Effector memory CD4-positive, alpha-beta T cell (primary cell): ENCODE results near the gene CEACAM18.
"Not testable (repeated sequence)": the region's sequence is repeated elsewhere in the genome, so short reads cannot be mapped to it uniquely, and the experiment has no call there.

Experiments
- DNase-seq, 3 donors: peaks; one replicate each; pipeline ENCODE4 v3.0.0-alpha.2; 2020
- H3K27ac ChIP-seq: 2 replicates; pipeline ENCODE4 v1.7.0; 2013; ENCODE audit warnings: mild to moderate bottlenecking, low read length, moderate library complexity; ENCODE audit not compliant: insufficient read depth, poor library complexity, severe bottlenecking
- H3K27me3 ChIP-seq: replicated peaks from 2 replicates; pipeline ENCODE4 v1.7.0; 2013; ENCODE audit warnings: mild to moderate bottlenecking, low read length; ENCODE audit not compliant: insufficient read depth, control insufficient read depth, poor library complexity, severe bottlenecking
- H3K36me3 ChIP-seq: 2 replicates; pipeline ENCODE4 v1.7.0; 2013; ENCODE audit warnings: mild to moderate bottlenecking, low read length, moderate library complexity; ENCODE audit not compliant: control insufficient read depth, insufficient read depth
- H3K4me1 ChIP-seq: 2 replicates; pipeline ENCODE4 v1.7.0; 2013; ENCODE audit warnings: low read length, mild to moderate bottlenecking; ENCODE audit not compliant: control insufficient read depth, insufficient read depth, poor library complexity, severe bottlenecking
- H3K4me3 ChIP-seq: 2 replicates; pipeline ENCODE4 v1.7.0; 2013; ENCODE audit warnings: low read length, low read depth, mild to moderate bottlenecking; ENCODE audit not compliant: insufficient read depth, poor library complexity, severe bottlenecking
- H3K9me3 ChIP-seq: 2 replicates; pipeline ENCODE4 v1.7.0; 2013; ENCODE audit warnings: mild to moderate bottlenecking, low read length, moderate library complexity; ENCODE audit not compliant: control insufficient read depth

Gene CEACAM18

DNA sequence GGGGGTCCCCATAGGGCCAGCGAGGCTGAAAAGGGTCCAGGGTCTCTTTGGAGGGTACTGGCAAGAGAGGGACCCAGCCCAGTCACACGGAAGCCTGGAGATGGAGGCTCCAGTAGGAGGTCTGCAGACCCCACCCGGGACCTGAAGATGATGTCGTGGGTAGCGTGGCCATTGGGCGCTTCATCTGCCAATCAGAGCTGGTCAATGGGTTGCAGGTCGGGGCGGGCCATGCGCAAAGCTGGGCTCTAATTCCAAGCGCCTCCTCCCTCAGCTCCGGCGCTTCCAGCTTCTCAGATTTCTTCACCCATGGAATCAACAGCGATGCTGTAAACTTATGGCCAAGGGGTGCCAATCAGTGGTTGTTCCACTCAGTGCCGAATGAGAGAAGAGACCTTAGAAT lies 12.3 kb downstream of the CEACAM18 start:
- Histone ChIP-seq H3K27ac (no peak overlapping the region), H3K27me3 (no peaks in the 10 kb centered on the region), H3K4me3 (no peak overlapping the region), H3K9me3 (no peaks in the 10 kb centered on the region), H3K36me3 (no peaks in the 10 kb centered on the region), H3K4me1 (no peaks in the 10 kb centered on the region)
- no peak for DNase-seq

DNA sequence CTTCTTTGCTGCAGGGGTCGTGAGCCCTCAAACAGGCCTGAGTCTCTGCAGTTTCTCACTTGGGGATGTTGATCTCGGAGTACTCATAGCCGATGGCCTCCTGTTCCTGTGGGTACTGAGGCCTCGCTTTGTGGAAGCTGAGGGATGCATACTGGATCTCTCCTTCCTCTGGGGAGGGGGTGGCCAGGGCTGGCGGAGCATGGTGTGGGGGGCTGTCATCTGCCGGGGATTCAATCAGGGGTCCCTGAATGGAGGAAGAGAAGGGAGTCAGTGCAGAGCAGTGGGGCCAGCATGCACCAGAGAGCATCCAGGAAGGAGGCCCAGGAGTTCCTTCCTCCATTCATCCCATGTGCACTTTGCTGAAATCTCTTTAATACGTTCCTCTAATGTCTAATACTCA lies 13.2 kb downstream of the CEACAM18 start:
- no peak for DNase-seq
- Histone ChIP-seq H3K9me3 (no peaks in the 10 kb centered on the region), H3K4me3 (no peak overlapping the region), H3K27ac (no peak overlapping the region), H3K36me3 (no peaks in the 10 kb centered on the region), H3K27me3 (no peaks in the 10 kb centered on the region), H3K4me1 (no peaks in the 10 kb centered on the region)

- Histone ChIP-seq H3K27me3 (no peaks in the 10 kb centered on the region), H3K4me1 (no peaks in the 10 kb centered on the region), H3K36me3 (no peaks in the 10 kb centered on the region), H3K9me3 (no peaks in the 10 kb centered on the region), H3K27ac (no peak overlapping the region), H3K4me3 (no peak overlapping the region)
- no peak for DNase-seq
These were observed 15.4 kb downstream of the CEACAM18 start for GRCh38 chr19:51493776-51494175.

GRCh38 chr19:51497666-51498065 lies 19.3 kb downstream of the CEACAM18 start:
- Histone ChIP-seq H3K27ac (no peak overlapping the region), H3K27me3 (no peaks in the 10 kb centered on the region), H3K4me1 (no peaks in the 10 kb centered on the region), H3K4me3 (no peak overlapping the region), H3K36me3 (no peaks in the 10 kb centered on the region), H3K9me3 (no peaks in the 10 kb centered on the region)
- DNase-seq = no peak

DNA sequence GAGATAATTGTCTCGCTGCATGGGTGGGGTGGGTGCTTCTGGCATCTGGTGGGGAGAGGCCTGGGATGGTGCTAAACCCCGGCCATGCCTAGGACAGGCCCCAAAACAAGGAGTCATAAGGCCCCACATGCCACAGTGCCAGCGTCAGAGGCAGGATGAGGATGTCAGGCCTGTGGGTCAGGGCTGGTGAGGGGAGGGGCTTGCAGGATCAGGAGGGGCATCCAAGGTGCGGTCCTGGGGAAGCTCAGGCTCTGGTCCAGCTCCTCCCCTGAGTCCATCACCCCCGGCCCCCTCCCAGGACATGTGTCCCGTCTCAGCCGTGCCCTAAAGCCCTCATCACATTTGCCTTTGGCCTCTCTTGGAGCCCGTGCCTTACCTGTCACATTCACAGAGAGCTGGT lies 22.6 kb downstream of the CEACAM18 start:
- H3K9me3 ChIP-seq, H3K4me1 ChIP-seq, H3K4me3 ChIP-seq, H3K27me3 ChIP-seq, H3K36me3 ChIP-seq, DNase-seq, H3K27ac ChIP-seq: not testable (repeated sequence)

DNA sequence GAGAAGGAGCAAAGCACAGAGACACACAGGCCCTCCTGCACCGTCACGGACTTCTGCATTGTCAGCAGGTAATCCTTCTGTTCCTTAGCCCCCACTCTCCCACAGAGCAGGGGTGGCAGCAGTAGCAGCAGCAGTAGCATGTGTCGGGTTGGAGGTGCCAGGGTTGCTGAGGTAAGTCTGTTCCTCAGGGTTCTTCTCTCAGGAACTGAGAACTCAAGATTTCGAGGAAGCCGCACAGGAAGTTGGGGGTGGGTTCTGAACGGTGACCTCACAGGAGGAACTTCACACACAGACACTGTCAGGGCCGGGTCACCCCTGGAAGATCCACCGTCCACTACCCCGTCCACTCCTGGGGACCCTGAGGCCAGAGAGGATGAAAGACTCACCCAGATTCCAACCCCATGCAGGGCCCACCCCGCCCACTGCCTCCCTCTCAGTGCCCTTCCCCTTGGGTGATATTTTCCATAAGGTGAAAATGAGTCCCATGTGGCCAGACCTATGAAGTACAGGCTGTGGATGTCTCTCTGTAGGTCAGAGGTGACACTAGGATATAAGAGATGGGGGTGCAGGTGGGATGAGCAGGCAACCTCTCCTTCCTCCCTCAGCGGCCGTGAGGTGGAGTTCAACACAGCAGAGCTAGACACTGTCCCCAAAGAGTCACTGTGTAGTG lies 23.4 kb downstream of the CEACAM18 start, which contains the start of gene SIGLEC12:
SIGLEC12 (minus strand) TSS at position 207 of the 670 bp plus-strand sequence; CDS start at position 140, 67 bp downstream.
- Histone ChIP-seq H3K4me3 (no peak within 1 kb of the TSS), H3K27ac (no peak within 1 kb of the TSS), H3K36me3 (no peaks in the 10 kb centered on the region), H3K4me1 (no peaks in the 10 kb centered on the region), H3K27me3 (no peaks in the 10 kb centered on the region), H3K9me3 (no peaks in the 10 kb centered on the region)
- no peak for DNase-seq

DNA sequence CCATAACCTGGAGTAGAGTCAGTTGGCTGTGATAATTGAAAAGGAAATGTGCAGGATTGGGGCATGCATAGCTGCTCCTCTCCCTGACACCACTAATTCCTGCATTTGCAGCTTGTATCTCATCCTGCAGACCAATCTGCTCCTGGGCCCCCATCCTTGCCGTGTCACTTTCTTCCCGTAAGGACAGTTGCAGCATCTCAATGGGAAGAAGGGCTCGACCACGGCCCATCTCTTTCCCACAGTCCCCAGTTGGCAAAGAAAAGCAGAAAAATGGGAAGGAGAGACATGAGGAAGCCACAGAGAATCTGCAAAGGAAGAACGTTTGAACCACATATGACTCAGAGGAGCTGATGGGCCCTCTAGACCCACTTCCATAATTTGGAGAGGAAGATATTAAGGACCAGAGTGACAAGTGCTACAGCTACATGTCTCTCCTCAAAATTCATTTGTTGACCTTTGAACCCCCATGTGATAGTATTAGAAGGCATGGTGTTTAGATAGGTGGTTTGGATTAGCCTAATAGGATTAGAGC lies 25.0 kb downstream of the CEACAM18 start:
- no peaks in the 10 kb centered on the region for H3K27me3 ChIP-seq
- no peaks in the 10 kb centered on the region for H3K9me3 ChIP-seq
- H3K4me3 ChIP-seq = no peak overlapping the region
- no peak for DNase-seq
- H3K27ac ChIP-seq = no peak overlapping the region
- no peaks in the 10 kb centered on the region for H3K4me1 ChIP-seq
- H3K36me3 ChIP-seq = no peaks in the 10 kb centered on the region

DNA sequence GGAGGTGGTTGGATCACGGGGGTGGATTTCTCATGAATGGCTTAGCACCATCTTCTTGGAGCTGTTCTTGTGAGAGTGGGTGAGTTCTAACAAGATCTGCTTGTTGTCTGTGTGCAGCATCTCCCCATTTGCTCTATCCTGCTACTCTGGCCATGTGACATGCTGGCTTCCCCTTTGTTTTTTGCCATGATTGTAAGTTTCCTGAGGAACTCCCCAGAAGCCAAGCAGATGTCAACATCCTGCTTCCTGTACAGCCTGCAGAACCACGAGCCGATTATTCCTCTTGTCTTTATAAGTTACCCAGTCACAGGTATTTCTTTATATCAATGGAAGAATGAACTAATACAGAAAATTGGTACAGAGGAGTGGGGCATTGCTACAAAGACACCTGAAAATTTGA lies 25.6 kb downstream of the CEACAM18 start:
- H3K4me3 ChIP-seq = no peak overlapping the region
- no peaks in the 10 kb centered on the region for H3K9me3 ChIP-seq
- H3K36me3 ChIP-seq = no peaks in the 10 kb centered on the region
- DNase-seq = no peak
- H3K27me3 ChIP-seq = peaks cover 5% of the 10 kb centered on the region
- H3K4me1 ChIP-seq = no peaks in the 10 kb centered on the region
- H3K27ac ChIP-seq = no peak overlapping the region

DNA sequence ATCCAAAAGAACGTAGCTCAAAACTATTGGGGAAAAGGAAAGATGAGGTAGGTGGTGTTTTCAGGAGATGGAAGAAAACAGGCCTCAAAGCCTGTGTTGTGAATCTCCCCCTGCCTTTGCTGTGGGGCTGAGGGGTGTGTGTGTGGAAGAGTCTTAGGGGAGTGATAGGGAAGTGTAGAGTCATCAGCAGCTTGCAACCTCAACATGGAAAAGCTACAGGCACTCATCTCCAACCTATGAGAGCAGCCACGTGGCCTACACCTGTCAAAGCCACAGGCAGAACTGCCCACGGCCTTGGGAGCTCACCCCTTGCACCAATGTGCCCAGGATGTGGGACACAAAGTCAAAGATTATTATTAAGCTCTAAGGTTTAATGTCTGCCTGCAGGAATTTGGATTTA lies 27.6 kb downstream of the CEACAM18 start:
- Histone ChIP-seq H3K4me1 (no peaks in the 10 kb centered on the region), H3K27me3 (peaks cover 5% of the 10 kb centered on the region), H3K4me3 (no peak overlapping the region), H3K27ac (no peak overlapping the region), H3K9me3 (no peaks in the 10 kb centered on the region), H3K36me3 (no peaks in the 10 kb centered on the region)
- DNase-seq = no peak

DNA sequence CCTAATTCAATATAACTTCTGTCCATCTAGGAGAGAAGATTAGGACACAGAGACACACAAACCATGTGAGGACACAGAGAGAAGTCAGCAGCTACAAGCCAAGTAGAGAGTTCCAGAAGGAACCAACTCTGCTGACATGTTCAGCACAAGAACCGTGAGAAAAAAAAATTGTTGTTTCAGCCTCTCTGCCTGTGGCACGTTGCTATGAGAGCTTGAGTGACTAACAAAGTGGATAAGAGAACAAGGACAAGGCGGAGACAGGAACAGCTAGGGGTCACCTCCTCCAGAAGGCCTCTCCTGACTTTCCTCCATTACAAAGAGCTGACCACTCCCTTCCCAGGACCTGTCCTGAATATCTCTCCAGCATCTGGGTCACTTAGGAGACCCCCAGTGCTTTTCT lies 28.9 kb downstream of the CEACAM18 start:
- Histone ChIP-seq H3K4me3 (no peak overlapping the region), H3K27me3 (peaks cover 5% of the 10 kb centered on the region), H3K27ac (no peak overlapping the region), H3K9me3 (no peaks in the 10 kb centered on the region), H3K4me1 (no peaks in the 10 kb centered on the region), H3K36me3 (no peaks in the 10 kb centered on the region)
- DNase-seq = no peak
